Measurements from ENCODE around the gene LGALS7B. TPM values are rescaled to one million over a fixed set of nuclear protein-coding genes. Genes with fewer than 3 reads are reported as not detected.
"Not testable (repeated sequence)": the region's sequence is repeated elsewhere in the genome, so short reads cannot be mapped to it uniquely, and the experiment has no call there.

The LGALS7B gene
- total RNA-seq, 2 experiments from 2014 or later: not detected

- intact Hi-C loops (cut with micrococcal nuclease): no loop called here
- H3K4me3 Mint-ChIP-seq: peak overlapping the region; percentile 36
- CTCF ChIA-PET: interaction anchor here (0.9 kb wide), 1 partner anchor 23 kb away, joined by 3 read pairs; no protein-coding TSS in a partner anchor
- no peaks in the 10 kb centered on the region for H3K9me3 Mint-ChIP-seq
- no peak overlapping the region for H3K27ac Mint-ChIP-seq
- no peaks in the 10 kb centered on the region for H3K27me3 Mint-ChIP-seq (ENCODE audit: low read depth)
- no peaks in the 10 kb centered on the region for H3K36me3 Mint-ChIP-seq (ENCODE audit: low read depth)
- peak; percentile 50 for DNase-seq
- H3K4me1 Mint-ChIP-seq (ENCODE audit: low read depth): peaks cover 4% of the 10 kb centered on the region
These were observed 3.5 kb downstream of the LGALS7B start for GRCh38 chr19:38792250-38793111.

GRCh38 chr19:38793177-38793576 is 4.2 kb downstream of the LGALS7B start:
- Mint-ChIP-seq H3K9me3 (no peaks in the 10 kb centered on the region), H3K4me1 (ENCODE audit: low read depth) (peaks cover 4% of the 10 kb centered on the region), H3K36me3 (ENCODE audit: low read depth) (no peaks in the 10 kb centered on the region), H3K27me3 (ENCODE audit: low read depth) (no peaks in the 10 kb centered on the region), H3K27ac (no peak overlapping the region), H3K4me3 (peak overlapping the region; percentile 36)
- DNase-seq: no peak
- CTCF ChIA-PET: interaction anchor here (0.9 kb wide), 1 partner anchor 24 kb away, joined by 3 read pairs; no protein-coding TSS in a partner anchor
- intact Hi-C loops (cut with micrococcal nuclease): no loop called here

- intact Hi-C loops (cut with micrococcal nuclease): no loop called here
- CTCF ChIA-PET: no interaction called here
- Mint-ChIP-seq H3K4me3 (no peak overlapping the region), H3K9me3 (no peaks in the 10 kb centered on the region), H3K27me3 (ENCODE audit: low read depth) (no peaks in the 10 kb centered on the region), H3K36me3 (ENCODE audit: low read depth) (no peaks in the 10 kb centered on the region), H3K27ac (no peak overlapping the region), H3K4me1 (ENCODE audit: low read depth) (peaks cover 4% of the 10 kb centered on the region)
- DNase-seq: no peak
These were observed 4.7 kb downstream of the LGALS7B start for GRCh38 chr19:38793671-38794070.

- no peaks in the 10 kb centered on the region for H3K9me3 Mint-ChIP-seq
These were observed 6.5 kb downstream of the LGALS7B start for GRCh38 chr19:38795549-38795948.

GRCh38 chr19:38796154-38796553 is 7.2 kb downstream of the LGALS7B start:
- Mint-ChIP-seq H3K36me3 (ENCODE audit: low read depth) (no peaks in the 10 kb centered on the region), H3K9me3 (no peaks in the 10 kb centered on the region), H3K27me3 (ENCODE audit: low read depth) (no peaks in the 10 kb centered on the region), H3K4me3 (no peak overlapping the region), H3K27ac (no peak overlapping the region), H3K4me1 (ENCODE audit: low read depth) (peaks cover 6% of the 10 kb centered on the region)
- CTCF ChIA-PET: no interaction called here
- no peak for DNase-seq
- intact Hi-C loops (cut with micrococcal nuclease): no loop called here

More at GRCh38 chr19:38795549-38795948, 6.5 kb downstream of the LGALS7B start:
- Mint-ChIP-seq H3K36me3 (ENCODE audit: low read depth) (no peaks in the 10 kb centered on the region), H3K27me3 (ENCODE audit: low read depth) (no peaks in the 10 kb centered on the region), H3K4me3 (no peak overlapping the region), H3K4me1 (ENCODE audit: low read depth) (peaks cover 6% of the 10 kb centered on the region), H3K27ac (no peak overlapping the region)
- CTCF ChIA-PET: no interaction called here
- DNase-seq: no peak
- intact Hi-C loops (cut with micrococcal nuclease): no loop called here

GRCh38 chr19:38797781-38798180 is 8.8 kb downstream of the LGALS7B start:
- H3K4me1 Mint-ChIP-seq (ENCODE audit: low read depth); DNase-seq; intact Hi-C loops (cut with micrococcal nuclease); CTCF ChIA-PET; H3K27me3 Mint-ChIP-seq (ENCODE audit: low read depth); H3K9me3 Mint-ChIP-seq; H3K27ac Mint-ChIP-seq; H3K4me3 Mint-ChIP-seq; H3K36me3 Mint-ChIP-seq (ENCODE audit: low read depth): not testable (repeated sequence)

- no peak overlapping the region for H3K27ac Mint-ChIP-seq
- H3K4me3 Mint-ChIP-seq: no peak overlapping the region
- intact Hi-C loops (cut with micrococcal nuclease): no loop called here
- H3K4me1 Mint-ChIP-seq (ENCODE audit: low read depth): peaks cover 2% of the 10 kb centered on the region
- H3K36me3 Mint-ChIP-seq (ENCODE audit: low read depth): no peaks in the 10 kb centered on the region
- H3K9me3 Mint-ChIP-seq: no peaks in the 10 kb centered on the region
- no peak for DNase-seq
- CTCF ChIA-PET: no interaction called here
- no peaks in the 10 kb centered on the region for H3K27me3 Mint-ChIP-seq (ENCODE audit: low read depth)
These were observed 10.1 kb downstream of the LGALS7B start for GRCh38 chr19:38799104-38799503.

GRCh38 chr19:38800577-38801347 is 11.8 kb downstream of the LGALS7B start:
- Mint-ChIP-seq H3K27ac (no peak overlapping the region), H3K36me3 (ENCODE audit: low read depth) (no peaks in the 10 kb centered on the region), H3K4me1 (ENCODE audit: low read depth) (peaks cover 8% of the 10 kb centered on the region), H3K9me3 (no peaks in the 10 kb centered on the region), H3K27me3 (ENCODE audit: low read depth) (no peaks in the 10 kb centered on the region), H3K4me3 (no peak overlapping the region)
- no peak for DNase-seq
- intact Hi-C loops (cut with micrococcal nuclease): no loop called here
- CTCF ChIA-PET: interaction anchor here (0.6 kb wide), 1 partner anchor 57 kb away, joined by 4 read pairs; no protein-coding TSS in a partner anchor

GRCh38 chr19:38801359-38802095 is 12.5 kb downstream of the LGALS7B start:
- Mint-ChIP-seq H3K27me3 (ENCODE audit: low read depth) (no peaks in the 10 kb centered on the region), H3K4me3 (no peak overlapping the region)
- CTCF ChIA-PET: no interaction called here

GRCh38 chr19:38803543-38803942 is 14.5 kb downstream of the LGALS7B start:
- intact Hi-C loops (cut with micrococcal nuclease): no loop called here
- H3K9me3 Mint-ChIP-seq: no peaks in the 10 kb centered on the region
- CTCF ChIA-PET: no interaction called here

More at GRCh38 chr19:38801359-38802095, 12.5 kb downstream of the LGALS7B start:
- peaks cover 8% of the 10 kb centered on the region for H3K4me1 Mint-ChIP-seq (ENCODE audit: low read depth)
- no peaks in the 10 kb centered on the region for H3K36me3 Mint-ChIP-seq (ENCODE audit: low read depth)
- intact Hi-C loops (cut with micrococcal nuclease): no loop called here
- no peak for DNase-seq
- no peak overlapping the region for H3K27ac Mint-ChIP-seq
- no peaks in the 10 kb centered on the region for H3K9me3 Mint-ChIP-seq

GRCh38 chr19:38805180-38805579 is 16.2 kb downstream of the LGALS7B start:
- CTCF ChIA-PET: no interaction called here
- no peak for DNase-seq
- Mint-ChIP-seq H3K9me3 (no peaks in the 10 kb centered on the region), H3K27me3 (ENCODE audit: low read depth) (no peaks in the 10 kb centered on the region), H3K4me1 (ENCODE audit: low read depth) (peaks cover 6% of the 10 kb centered on the region), H3K27ac (peak overlapping the region; percentile 13), H3K4me3 (no peak overlapping the region), H3K36me3 (ENCODE audit: low read depth) (no peaks in the 10 kb centered on the region)
- intact Hi-C loops (cut with micrococcal nuclease): no loop called here

More at GRCh38 chr19:38803543-38803942, 14.5 kb downstream of the LGALS7B start:
- H3K4me3 Mint-ChIP-seq: no peak overlapping the region
- peaks cover 8% of the 10 kb centered on the region for H3K4me1 Mint-ChIP-seq (ENCODE audit: low read depth)
- no peaks in the 10 kb centered on the region for H3K27me3 Mint-ChIP-seq (ENCODE audit: low read depth)
- H3K27ac Mint-ChIP-seq: no peak overlapping the region
- DNase-seq: no peak
- no peaks in the 10 kb centered on the region for H3K36me3 Mint-ChIP-seq (ENCODE audit: low read depth)

- Mint-ChIP-seq H3K27me3 (ENCODE audit: low read depth) (no peaks in the 10 kb centered on the region), H3K27ac (no peak overlapping the region), H3K4me3 (no peak overlapping the region), H3K36me3 (ENCODE audit: low read depth) (no peaks in the 10 kb centered on the region), H3K9me3 (no peaks in the 10 kb centered on the region), H3K4me1 (ENCODE audit: low read depth) (peaks cover 6% of the 10 kb centered on the region)
- intact Hi-C loops (cut with micrococcal nuclease): no loop called here
- no peak for DNase-seq
- CTCF ChIA-PET: no interaction called here
These were observed 17.4 kb downstream of the LGALS7B start for GRCh38 chr19:38806371-38806770.

All from activated naive CD4-positive, alpha-beta T cell treated with anti-CD3 and anti-CD28 coated beads for 36 hours (primary cell).